ENCODE data around the gene SCEL.

SCEL gene

DNA sequence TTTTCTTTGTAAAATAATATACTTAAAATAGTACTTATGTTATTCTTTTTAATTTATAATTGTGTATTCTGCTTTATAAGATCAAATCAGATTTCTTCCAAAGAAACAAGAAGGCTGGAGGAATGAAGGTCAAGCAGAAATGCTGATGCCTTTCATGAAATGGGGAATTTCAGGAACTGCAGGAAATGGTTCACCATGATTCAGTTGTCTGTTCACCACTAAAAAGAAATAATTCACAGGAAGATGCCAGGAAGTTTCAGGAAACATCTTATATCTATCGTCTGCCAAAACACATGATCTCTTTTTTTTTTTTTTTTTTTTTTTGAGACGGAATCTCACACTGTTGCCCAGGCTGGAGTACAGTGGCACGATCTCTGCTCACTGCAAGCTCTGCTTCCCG, 15.7 kb upstream of the SCEL start:
- no peak overlapping the region for H3K4me3 ChIP-seq (replicated peaks; ENCODE audit: low read depth, low read length)
- DNase-seq (ENCODE audit: extremely low read depth, low read depth), result no peak
- TF ChIP-seq, protein P1, sequence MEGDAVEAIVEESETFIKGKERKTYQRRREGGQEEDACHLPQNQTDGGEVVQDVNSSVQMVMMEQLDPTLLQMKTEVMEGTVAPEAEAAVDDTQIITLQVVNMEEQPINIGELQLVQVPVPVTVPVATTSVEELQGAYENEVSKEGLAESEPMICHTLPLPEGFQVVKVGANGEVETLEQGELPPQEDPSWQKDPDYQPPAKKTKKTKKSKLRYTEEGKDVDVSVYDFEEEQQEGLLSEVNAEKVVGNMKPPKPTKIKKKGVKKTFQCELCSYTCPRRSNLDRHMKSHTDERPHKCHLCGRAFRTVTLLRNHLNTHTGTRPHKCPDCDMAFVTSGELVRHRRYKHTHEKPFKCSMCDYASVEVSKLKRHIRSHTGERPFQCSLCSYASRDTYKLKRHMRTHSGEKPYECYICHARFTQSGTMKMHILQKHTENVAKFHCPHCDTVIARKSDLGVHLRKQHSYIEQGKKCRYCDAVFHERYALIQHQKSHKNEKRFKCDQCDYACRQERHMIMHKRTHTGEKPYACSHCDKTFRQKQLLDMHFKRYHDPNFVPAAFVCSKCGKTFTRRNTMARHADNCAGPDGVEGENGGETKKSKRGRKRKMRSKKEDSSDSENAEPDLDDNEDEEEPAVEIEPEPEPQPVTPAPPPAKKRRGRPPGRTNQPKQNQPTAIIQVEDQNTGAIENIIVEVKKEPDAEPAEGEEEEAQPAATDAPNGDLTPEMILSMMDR (IDR thresholded peaks at IDR 0.05; ENCODE audit: low read depth, low read length, missing control alignments), result no peak

DNA sequence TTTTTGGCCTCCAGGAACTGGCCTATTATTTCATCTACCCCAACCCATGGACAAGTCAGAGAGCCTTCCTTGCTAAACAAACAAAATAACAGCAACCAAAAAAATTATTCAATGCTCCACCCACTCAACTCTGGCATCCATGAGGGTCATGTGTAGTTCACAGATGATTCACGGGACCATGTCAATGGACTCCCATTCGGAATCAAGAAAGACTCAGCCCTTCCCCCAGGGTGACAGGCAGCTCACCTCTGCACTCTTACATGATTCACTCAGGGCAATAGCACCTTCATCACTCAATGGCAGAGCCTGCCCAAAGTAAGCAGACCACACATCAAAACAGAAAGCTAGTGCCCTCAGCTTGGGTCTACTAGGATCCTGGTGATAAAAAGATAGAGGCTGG, 14.3 kb upstream of the SCEL start:
- TF ChIP-seq, protein P1 (IDR thresholded peaks at IDR 0.05; ENCODE audit: low read depth, low read length, missing control alignments), result no peak
- H3K4me3 ChIP-seq (replicated peaks; ENCODE audit: low read depth, low read length), result no peak overlapping the region
- no peak for DNase-seq (ENCODE audit: extremely low read depth, low read depth)

GRCh38 chr13:77521595-77522367, 13.7 kb upstream of the SCEL start:
- TF ChIP-seq, protein P1 (IDR thresholded peaks at IDR 0.05; ENCODE audit: low read depth, low read length, missing control alignments), result no peak
- no peak overlapping the region for H3K4me3 ChIP-seq (replicated peaks; ENCODE audit: low read depth, low read length)
- DNase-seq (ENCODE audit: extremely low read depth, low read depth), result no peak

- no peak for DNase-seq (ENCODE audit: extremely low read depth, low read depth)
- no peak overlapping the region for H3K4me3 ChIP-seq (replicated peaks; ENCODE audit: low read depth, low read length)
- TF ChIP-seq, protein P1 (IDR thresholded peaks at IDR 0.05; ENCODE audit: low read depth, low read length, missing control alignments), result no peak
Observed at GRCh38 chr13:77522444-77522843, 13.1 kb upstream of the SCEL start.

GRCh38 chr13:77523386-77523785, 12.1 kb upstream of the SCEL start:
- DNase-seq (ENCODE audit: extremely low read depth, low read depth), result no peak
- no peak overlapping the region for H3K4me3 ChIP-seq (replicated peaks; ENCODE audit: low read depth, low read length)
- TF ChIP-seq, protein P1 (IDR thresholded peaks at IDR 0.05; ENCODE audit: low read depth, low read length, missing control alignments), result no peak

DNA sequence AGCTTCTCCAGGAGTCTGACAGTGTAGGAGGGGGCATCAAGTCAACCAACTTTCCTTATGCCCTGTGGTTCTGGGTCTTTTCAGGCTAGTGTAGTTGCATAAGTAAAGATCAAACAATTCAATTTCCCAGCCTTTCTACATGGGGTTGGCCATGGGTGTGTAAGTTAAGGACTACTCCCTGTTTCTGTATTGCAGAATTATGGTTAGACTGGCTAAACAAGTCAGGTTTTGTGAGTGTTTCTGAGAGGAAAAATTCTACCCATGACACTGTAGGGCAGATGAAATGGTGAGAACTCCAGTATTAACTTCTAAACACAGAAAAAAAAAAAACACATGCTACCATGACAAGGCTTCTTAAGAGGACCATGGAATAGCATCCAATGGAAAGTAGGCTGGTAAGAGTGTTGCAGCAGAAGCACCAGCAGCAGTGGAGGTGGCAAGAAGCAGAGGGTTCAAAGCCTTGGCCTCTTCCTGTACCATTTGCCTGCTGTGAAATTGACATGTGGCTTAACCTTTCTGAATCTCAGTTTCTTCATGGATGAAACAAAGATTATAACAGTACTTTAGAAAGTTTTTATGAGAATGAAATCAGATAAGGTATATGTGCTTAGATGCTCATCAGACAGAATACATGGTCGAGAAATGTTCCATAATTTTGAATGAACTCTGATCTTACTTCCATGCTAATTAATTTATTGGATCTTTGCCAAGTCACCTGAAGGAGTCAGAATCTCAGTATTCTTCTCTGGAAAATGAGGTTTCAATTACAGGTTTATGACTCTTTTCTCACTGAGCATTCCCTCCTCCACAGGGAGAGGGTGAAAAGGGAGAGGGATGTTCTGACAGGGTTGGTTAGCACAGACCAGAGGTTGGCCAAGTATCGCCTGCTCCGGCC, 11.4 kb upstream of the SCEL start:
- TF ChIP-seq, protein P1 (IDR thresholded peaks at IDR 0.05; ENCODE audit: low read depth, low read length, missing control alignments), result no peak
- no peak for DNase-seq (ENCODE audit: extremely low read depth, low read depth)
- H3K4me3 ChIP-seq (replicated peaks; ENCODE audit: low read depth, low read length), result no peak overlapping the region

Measured in HFF-Myc (cell line).